ENCODE data around the gene DGCR8. TPM values are rescaled to one million over a fixed set of nuclear protein-coding genes. Genes with fewer than 3 reads are reported as not detected.
A peak's percentile ranks its signal among the peaks of the same experiment; 100 is the strongest.

Gene DGCR8
- total RNA-seq (10 to 100 TPM; 32.0 to 37.9 TPM), total RNA-seq (39.0 to 81.8 reads per million in 2 donors)

DNA sequence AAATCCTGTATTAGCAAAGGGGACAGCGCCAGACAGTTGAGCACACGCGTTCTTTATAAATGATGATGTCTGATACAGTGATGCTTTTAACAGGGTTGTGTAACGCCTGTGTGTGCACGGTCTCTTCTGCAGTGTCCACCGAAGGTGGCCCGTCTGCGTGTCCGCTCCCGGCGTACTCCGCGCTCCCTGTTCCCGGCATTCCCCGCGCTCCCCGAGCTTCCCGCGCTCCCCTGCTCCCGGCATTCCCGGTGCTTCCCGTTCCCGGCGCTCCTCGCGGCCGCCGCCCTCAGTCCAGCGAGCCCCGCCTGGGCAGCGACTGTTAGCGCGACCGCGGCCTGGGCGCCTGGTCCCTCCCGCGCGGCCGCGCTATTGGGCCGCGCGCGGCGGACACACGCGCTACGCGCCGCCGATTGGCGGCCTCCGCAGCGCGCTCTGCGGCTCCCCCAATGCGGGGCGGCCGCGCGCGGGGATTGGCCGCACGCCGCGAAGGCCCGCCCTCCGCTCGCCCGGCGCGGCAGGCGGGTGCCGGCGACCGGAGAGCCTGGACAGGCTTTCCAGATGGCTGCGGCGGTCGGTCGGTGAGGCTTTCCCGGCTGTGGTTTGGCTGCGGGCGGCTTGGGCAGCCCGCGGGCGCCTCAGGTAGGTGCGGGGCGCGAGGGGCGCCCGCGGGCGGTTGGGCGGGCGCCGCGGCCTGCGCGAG, at the start of gene DGCR8:
DGCR8 (plus strand) TSS at position 497 of the 700 bp plus-strand sequence. CDS start 5,723 bp downstream, outside the sequence.
- ATAC-seq, result peak; percentile 93
- H3K4me1 Mint-ChIP-seq, result peaks cover 35% of the 10 kb centered on the region
- H3K4me3 Mint-ChIP-seq, result peak within 1 kb of the TSS; percentile 86
- H3K36me3 Mint-ChIP-seq (ENCODE audit: low read depth), result no peaks in the 10 kb centered on the region
- H3K27ac Mint-ChIP-seq, result no peak within 1 kb of the TSS
- DNase-seq, result peak; percentile 62 to 76 (median 71)
- H3K27me3 Mint-ChIP-seq, result no peaks in the 10 kb centered on the region
- no peaks in the 10 kb centered on the region for H3K9me3 ChIP-seq (ENCODE audit: control insufficient read depth, low read length, poor library complexity, severe bottlenecking)

DNA sequence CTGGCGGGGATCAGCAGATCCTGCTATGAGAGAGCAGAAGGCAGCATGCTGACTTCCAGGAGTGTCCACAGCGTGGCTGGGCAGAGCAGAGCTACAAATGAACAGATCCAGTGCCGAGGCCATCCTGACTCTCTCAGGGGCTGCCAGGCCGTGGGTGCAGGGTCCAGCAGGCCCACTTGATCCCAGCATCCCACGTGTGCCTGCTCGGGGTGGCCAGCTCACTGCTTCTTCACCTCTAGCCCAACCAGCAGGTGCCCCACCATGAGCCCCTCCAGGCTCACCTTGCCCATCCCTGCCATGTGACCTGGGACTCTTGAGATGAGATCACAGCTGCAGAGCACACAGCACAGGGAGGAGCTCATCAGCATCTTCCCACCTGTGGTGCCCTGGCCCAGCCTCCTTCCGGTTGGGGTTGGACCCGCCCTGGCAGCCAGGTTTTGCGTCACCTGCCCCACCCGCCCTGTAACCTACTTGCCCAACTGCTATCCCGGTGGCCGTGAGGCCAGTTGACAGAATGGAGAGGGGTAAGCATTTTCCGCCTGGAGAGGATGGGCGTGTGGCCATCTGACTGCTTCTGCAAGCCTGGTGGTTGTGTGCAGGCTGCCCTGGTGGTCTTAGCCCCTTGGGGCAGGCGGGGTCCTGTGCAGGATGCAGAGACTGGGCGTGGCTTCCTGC, 48.2 kb upstream of the DGCR8 start:
- peak overlapping the region; percentile 71 for H3K27ac Mint-ChIP-seq

DNA sequence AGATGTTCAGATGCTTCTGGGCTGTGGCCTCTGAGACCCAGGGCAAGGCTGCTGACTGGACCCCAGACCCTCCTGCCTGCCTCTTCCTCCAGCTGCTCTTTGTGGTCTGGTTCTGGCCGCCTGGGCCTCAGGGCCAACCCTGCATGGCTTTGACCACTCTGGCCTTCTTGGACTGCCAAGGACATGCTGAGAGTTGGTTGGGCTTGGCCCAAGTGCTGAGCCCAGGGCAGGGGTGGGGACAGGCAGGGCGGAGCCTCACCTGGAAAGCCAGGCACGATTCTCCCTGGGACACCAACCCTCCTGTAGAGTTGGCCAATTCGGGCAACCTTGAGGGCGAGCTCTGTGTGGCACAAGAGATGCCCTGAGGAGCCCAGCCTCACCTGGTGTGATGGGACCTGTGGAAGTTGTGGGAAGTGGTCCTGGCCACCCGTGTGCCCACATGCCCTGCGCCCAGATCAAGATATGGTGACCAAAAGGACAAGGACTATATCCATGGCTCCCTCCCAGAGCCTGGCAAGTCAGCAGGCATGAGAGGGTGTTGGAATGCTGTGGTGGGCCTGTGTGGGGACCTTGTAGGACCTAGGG, 47.5 kb upstream of the DGCR8 start:
- no peaks in the 10 kb centered on the region for H3K9me3 ChIP-seq (ENCODE audit: control insufficient read depth, low read length, poor library complexity, severe bottlenecking)
- Mint-ChIP-seq H3K27me3 (no peaks in the 10 kb centered on the region), H3K27ac (peak overlapping the region; percentile 71), H3K36me3 (ENCODE audit: low read depth) (peaks cover 2% of the 10 kb centered on the region), H3K4me1 (peaks cover 30% of the 10 kb centered on the region), H3K4me3 (peak overlapping the region; percentile 76)
- ATAC-seq (no peak), DNase-seq (no peak)

More for the DNA sequence above, 48.2 kb upstream of the DGCR8 start:
- no peaks in the 10 kb centered on the region for H3K27me3 Mint-ChIP-seq
- peak overlapping the region; percentile 76 for H3K4me3 Mint-ChIP-seq
- peaks cover 2% of the 10 kb centered on the region for H3K36me3 Mint-ChIP-seq (ENCODE audit: low read depth)
- no peaks in the 10 kb centered on the region for H3K9me3 ChIP-seq (ENCODE audit: control insufficient read depth, low read length, poor library complexity, severe bottlenecking)
- DNase-seq (peak; percentile 43 to 56 (median 52)), ATAC-seq (peak; percentile 99)
- peaks cover 31% of the 10 kb centered on the region for H3K4me1 Mint-ChIP-seq

DNA sequence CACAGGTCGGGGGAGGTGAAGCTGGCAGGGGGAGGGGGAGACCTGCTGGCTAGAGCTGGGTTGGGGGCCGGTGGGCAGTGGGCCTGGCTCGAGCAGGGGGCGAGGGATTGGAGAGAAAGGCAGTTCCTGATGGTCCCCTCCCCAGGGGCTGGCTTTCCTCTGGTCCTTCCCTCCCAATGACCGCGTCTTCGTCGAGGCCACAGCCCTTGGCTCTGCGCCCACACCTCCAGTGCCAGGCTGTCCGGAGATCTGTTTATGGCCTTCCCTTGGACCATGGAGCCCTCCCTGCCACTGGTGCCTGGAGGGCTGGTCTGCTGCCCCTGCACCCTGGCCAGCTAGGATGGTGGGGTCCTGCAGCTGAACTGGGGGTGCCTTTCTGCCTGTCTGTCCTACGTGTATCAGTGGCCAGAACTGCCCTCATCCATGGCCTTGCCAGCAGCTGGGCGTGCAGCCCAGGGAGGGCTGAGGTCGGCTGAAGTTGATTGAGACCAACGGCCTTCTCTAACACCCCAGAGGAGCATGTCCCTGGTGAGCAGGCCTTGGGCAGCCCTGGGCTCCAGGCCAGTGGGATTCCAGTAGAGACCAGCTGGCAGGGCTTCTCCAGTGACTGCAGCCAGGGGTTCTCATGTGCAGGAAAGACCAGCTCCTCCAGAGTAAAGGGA, 46.9 kb upstream of the DGCR8 start:
- no peak for ATAC-seq
- H3K36me3 Mint-ChIP-seq (ENCODE audit: low read depth), result peaks cover 2% of the 10 kb centered on the region
- H3K27me3 Mint-ChIP-seq, result no peaks in the 10 kb centered on the region
- H3K4me3 Mint-ChIP-seq, result no peak overlapping the region
- no peaks in the 10 kb centered on the region for H3K9me3 ChIP-seq (ENCODE audit: control insufficient read depth, low read length, poor library complexity, severe bottlenecking)
- H3K4me1 Mint-ChIP-seq, result peaks cover 30% of the 10 kb centered on the region
- peak overlapping the region; percentile 71 for H3K27ac Mint-ChIP-seq
- DNase-seq, result no peak

DNA sequence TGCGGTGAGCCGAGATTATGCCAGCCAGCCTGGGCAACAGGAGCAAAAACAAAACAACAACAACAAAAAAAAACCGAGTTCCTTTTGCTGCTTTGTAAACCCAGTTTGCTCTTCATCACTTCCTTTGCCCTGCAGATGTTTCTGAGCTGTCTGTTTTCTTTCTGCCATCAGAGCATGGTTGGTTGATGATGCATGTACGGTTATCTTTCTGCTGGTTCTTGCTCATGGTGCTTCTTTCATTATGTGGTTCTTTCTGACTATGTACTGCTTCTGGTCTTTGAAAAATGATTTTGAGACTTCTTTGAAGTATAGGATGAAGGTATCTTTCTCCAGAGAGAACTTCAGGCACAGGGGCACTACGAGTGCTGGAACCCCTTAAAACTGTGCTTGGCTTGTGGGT, 45.9 kb upstream of the DGCR8 start:
- H3K27ac Mint-ChIP-seq, result peak overlapping the region; percentile 75
- no peak overlapping the region for H3K4me3 Mint-ChIP-seq
- peaks cover 2% of the 10 kb centered on the region for H3K36me3 Mint-ChIP-seq (ENCODE audit: low read depth)
- ATAC-seq (no peak), DNase-seq (no peak)
- H3K4me1 Mint-ChIP-seq, result peaks cover 28% of the 10 kb centered on the region
- no peaks in the 10 kb centered on the region for H3K27me3 Mint-ChIP-seq
- H3K9me3 ChIP-seq (ENCODE audit: control insufficient read depth, low read length, poor library complexity, severe bottlenecking), result no peaks in the 10 kb centered on the region

DNA sequence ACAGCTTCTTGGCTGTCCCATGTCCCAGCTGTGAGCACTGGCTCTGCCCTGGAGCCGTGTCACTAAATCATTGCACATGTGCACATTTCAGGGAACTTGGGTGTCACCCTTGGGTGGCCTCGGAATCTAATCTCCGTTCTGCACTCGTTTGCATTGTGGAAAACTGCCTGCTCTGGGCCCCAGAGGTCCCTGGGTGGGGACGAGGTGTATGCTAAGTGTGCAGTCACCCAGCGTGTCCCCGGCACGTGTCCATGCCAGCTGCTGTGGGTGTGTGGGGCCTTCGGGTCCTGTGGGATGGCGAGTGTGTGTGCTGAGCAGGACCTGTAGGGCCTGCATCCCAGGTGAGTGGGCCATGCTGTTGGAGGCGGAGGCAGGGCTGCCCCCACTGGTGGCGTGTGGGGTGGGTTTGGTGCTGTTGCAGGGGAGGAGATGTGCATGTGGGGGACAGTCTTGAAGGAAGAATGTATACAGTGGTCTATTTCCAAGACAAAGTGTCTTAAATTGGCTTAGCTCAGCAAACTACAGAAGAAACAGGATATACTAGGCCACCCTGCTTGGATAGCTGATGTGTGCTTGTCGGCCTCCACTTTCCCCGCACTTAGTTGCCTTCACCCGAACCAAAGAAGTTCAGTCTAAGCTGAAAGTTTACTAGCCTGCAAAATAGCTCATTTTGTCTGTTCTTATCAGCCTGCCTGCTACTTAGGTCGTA, 44.5 kb upstream of the DGCR8 start:
- H3K36me3 Mint-ChIP-seq (ENCODE audit: low read depth), result peaks cover 2% of the 10 kb centered on the region
- peaks cover 31% of the 10 kb centered on the region for H3K4me1 Mint-ChIP-seq
- ATAC-seq, result no peak

DNA sequence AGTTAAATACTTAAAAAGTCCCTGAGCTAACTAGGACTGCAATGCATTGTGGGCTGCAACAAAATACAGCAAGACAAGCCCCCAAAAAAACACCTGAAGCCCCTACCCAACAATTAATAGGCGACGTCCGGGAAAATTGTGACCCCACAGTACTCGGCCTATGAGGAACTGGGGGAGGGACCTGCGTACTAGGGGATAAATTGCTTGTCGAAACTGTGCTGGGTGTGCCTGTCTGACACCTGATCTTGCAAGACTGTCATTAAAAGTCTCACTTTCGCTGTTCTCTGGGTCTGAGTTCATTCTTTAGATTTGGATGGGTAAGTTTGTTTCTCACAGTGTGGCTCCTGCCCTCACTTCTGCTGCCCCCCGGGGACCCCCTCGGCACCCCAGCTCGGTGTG, 44.0 kb upstream of the DGCR8 start:
- Mint-ChIP-seq H3K27me3 (no peaks in the 10 kb centered on the region), H3K4me1 (peaks cover 31% of the 10 kb centered on the region)

More for the DNA sequence above, 44.5 kb upstream of the DGCR8 start:
- no peaks in the 10 kb centered on the region for H3K9me3 ChIP-seq (ENCODE audit: control insufficient read depth, low read length, poor library complexity, severe bottlenecking)
- peak overlapping the region; percentile 75 for H3K27ac Mint-ChIP-seq
- H3K4me3 Mint-ChIP-seq, result no peak overlapping the region
- DNase-seq, result no peak
- no peaks in the 10 kb centered on the region for H3K27me3 Mint-ChIP-seq

DNA sequence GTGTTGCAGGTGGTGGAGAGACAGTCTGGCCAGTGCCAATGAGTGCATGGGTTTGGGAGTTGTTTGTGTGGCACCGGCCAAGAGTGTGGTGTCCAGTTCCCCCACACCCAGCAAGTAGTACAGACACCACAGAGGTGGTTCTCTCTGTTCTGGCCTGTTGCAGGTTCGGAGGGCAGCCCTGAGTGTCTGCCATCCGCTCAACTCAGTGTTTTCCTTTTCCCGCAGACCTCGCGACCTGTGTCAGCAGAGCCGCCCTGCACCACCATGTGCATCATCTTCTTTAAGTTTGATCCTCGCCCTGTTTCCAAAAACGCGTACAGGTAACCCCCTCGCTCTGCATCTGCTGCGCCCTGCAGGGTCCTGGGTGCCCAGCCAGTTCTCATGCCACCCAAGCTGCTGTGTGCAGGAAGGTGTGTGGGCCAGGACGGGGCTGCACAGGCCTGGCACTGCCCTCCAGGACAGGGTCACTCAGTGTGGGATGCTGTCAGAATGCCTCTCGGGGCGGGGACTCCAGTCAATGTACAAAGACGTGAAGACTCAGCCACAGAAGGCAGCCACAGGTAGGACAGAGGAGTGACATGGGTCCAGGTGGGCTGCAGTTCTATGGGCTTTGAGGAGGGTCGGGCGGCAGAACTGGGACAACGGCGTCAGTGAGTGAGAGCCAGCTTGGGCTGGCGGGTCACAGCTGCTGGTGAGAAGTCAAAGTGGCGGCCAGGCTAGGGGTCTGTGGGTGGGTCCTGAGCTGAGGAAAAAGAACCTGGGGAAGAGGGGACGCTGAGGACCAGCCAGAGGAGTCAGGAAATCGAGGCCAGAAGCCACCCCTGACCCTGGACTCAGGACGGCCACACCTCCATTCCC, 43.3 kb upstream of the DGCR8 start:
- no peak for ATAC-seq
- Mint-ChIP-seq H3K36me3 (ENCODE audit: low read depth) (peaks cover 2% of the 10 kb centered on the region), H3K4me1 (peaks cover 25% of the 10 kb centered on the region), H3K27me3 (no peaks in the 10 kb centered on the region), H3K27ac (peak overlapping the region; percentile 3), H3K4me3 (no peak overlapping the region)
- DNase-seq, result no peak
- no peaks in the 10 kb centered on the region for H3K9me3 ChIP-seq (ENCODE audit: control insufficient read depth, low read length, poor library complexity, severe bottlenecking)

More for the DNA sequence above, 44.0 kb upstream of the DGCR8 start:
- no peaks in the 10 kb centered on the region for H3K9me3 ChIP-seq (ENCODE audit: control insufficient read depth, low read length, poor library complexity, severe bottlenecking)
- Mint-ChIP-seq H3K4me3 (no peak overlapping the region), H3K27ac (peak overlapping the region; percentile 75), H3K36me3 (ENCODE audit: low read depth) (peaks cover 2% of the 10 kb centered on the region)
- DNase-seq (no peak), ATAC-seq (no peak)

DNA sequence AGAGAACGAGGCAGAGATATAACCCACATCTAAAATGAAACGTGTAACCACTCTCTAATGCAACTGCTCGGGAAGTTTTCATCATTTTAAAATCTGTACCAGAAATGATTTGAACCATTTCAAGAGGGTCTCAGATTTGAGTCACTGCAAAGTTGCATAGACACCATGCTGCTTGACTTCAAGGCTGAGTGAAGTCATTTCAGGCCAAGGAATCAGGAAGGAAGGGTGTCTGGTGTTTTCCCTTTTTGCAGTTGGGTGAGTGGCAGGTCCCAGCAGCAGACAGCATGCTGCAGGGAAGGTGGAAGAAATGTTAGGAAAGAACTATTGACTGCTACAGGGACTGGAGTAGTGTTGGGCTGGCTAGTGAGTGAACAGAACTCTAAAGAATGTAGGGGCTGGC, 42.6 kb upstream of the DGCR8 start:
- H3K27me3 Mint-ChIP-seq, result no peaks in the 10 kb centered on the region
- peak overlapping the region; percentile 49 for H3K27ac Mint-ChIP-seq
- peaks cover 2% of the 10 kb centered on the region for H3K36me3 Mint-ChIP-seq (ENCODE audit: low read depth)
- H3K4me3 Mint-ChIP-seq, result no peak overlapping the region
- H3K4me1 Mint-ChIP-seq, result peaks cover 20% of the 10 kb centered on the region
- no peaks in the 10 kb centered on the region for H3K9me3 ChIP-seq (ENCODE audit: control insufficient read depth, low read length, poor library complexity, severe bottlenecking)
- DNase-seq (no peak), ATAC-seq (no peak)

DNA sequence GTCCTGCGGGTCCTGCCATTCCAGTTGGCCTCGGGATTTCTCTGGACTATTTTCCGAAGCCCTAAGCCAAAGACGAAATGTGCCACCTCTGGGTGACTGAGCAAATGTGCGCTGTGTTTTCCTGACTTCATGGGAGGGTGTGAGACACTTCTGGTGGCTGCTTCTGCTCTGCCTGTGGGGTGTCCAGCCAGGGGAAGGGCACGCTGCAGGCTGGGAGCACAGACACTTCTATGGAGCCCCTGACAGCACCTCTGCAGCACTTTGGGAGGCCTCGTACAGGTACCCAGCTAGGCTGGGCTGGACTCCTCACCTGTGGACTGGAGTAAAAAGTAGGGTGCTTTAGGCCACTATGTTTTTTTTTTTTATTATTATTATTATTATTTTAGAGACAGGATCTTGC, 41.5 kb upstream of the DGCR8 start:
- peaks cover 2% of the 10 kb centered on the region for H3K36me3 Mint-ChIP-seq (ENCODE audit: low read depth)
- ATAC-seq, result no peak
- H3K27me3 Mint-ChIP-seq, result no peaks in the 10 kb centered on the region
- peaks cover 16% of the 10 kb centered on the region for H3K4me1 Mint-ChIP-seq
- no peak for DNase-seq
- no peak overlapping the region for H3K4me3 Mint-ChIP-seq
- H3K9me3 ChIP-seq (ENCODE audit: control insufficient read depth, low read length, poor library complexity, severe bottlenecking), result no peaks in the 10 kb centered on the region
- H3K27ac Mint-ChIP-seq, result no peak overlapping the region

DNA sequence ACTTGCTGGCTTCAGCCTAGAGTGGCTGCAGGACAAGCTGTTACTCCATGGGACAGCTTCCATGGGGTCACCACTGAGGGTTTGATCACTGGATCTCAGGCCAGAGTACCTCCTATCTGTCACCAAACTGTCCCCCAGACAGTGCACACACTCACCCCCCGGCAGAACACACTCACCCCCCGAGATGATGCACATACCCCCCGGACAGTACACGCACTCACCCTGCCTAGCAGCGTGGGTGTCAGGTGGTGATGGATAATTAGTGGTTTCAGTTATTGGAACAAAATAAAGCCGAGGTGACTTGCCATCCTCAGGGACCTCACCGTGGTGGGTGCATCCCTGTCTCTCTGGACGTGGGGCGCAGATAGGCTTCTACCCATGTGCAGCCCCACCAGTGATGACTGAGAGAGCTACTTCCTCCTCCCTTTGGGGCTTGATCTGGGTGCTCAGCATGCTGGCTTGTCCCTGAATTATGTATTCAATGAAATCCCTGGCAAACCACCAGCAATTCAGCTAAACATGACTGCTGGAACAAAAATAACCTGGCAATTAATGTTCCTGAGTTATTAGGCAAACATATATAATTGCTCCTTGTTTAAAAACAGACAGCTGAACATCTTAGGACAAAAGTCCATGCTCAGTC, 40.2 kb upstream of the DGCR8 start:
- peaks cover 2% of the 10 kb centered on the region for H3K36me3 Mint-ChIP-seq (ENCODE audit: low read depth)
- H3K9me3 ChIP-seq (ENCODE audit: control insufficient read depth, low read length, poor library complexity, severe bottlenecking), result no peaks in the 10 kb centered on the region
- DNase-seq (no peak), ATAC-seq (no peak)
- H3K27ac Mint-ChIP-seq, result peak overlapping the region; percentile 27
- H3K4me3 Mint-ChIP-seq, result no peak overlapping the region
- no peaks in the 10 kb centered on the region for H3K27me3 Mint-ChIP-seq
- peaks cover 16% of the 10 kb centered on the region for H3K4me1 Mint-ChIP-seq

All from T-helper 17 cell (primary cell).